ENCODE measurements around the gene NFAM1. TPM values are rescaled to one million over a fixed set of nuclear protein-coding genes. Genes with fewer than 3 reads are reported as not detected.

NFAM1 gene
- total and polyA plus RNA-seq, 3 donors from 2014 or later = 0.71 to 2.8 (median 1.2) TPM

DNA sequence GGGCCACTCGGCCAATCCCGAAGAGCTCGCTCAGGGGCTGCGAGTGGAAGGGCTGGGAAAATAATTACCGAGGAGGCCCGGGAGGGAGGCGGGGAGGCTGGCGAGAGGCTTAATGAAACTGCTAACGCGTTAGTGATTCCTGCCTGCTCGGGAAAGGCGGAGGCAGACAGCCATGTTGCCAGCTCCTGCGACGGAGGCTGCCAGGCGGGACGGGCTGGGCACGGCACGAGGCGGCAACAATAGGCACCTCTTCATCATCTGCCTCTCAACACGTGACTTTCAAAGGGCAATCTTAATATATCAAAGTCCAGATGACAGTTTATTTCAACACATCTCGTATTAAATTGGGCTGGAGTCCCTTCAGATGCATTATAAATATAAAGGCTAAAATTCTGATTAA lies 93.7 kb downstream of the NFAM1 start:
- H3K27ac ChIP-seq = no peak overlapping the region
- DNase-seq = no peak

GRCh38 chr22:42337356-42337755 lies 94.8 kb downstream of the NFAM1 start:
- no peak overlapping the region for H3K4me3 ChIP-seq
- intact Hi-C loops (cut with DNase I; ENCODE audit: low total_unique reads) = no loop called here
- H3K4me1 ChIP-seq = no peaks in the 10 kb centered on the region
- no peaks in the 10 kb centered on the region for H3K9me3 ChIP-seq
- no peaks in the 10 kb centered on the region for H3K27me3 ChIP-seq
- TF ChIP-seq, protein P1, sequence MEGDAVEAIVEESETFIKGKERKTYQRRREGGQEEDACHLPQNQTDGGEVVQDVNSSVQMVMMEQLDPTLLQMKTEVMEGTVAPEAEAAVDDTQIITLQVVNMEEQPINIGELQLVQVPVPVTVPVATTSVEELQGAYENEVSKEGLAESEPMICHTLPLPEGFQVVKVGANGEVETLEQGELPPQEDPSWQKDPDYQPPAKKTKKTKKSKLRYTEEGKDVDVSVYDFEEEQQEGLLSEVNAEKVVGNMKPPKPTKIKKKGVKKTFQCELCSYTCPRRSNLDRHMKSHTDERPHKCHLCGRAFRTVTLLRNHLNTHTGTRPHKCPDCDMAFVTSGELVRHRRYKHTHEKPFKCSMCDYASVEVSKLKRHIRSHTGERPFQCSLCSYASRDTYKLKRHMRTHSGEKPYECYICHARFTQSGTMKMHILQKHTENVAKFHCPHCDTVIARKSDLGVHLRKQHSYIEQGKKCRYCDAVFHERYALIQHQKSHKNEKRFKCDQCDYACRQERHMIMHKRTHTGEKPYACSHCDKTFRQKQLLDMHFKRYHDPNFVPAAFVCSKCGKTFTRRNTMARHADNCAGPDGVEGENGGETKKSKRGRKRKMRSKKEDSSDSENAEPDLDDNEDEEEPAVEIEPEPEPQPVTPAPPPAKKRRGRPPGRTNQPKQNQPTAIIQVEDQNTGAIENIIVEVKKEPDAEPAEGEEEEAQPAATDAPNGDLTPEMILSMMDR (IDR thresholded peaks at IDR 0.05) = no peak
- no peak for TF ChIP-seq POLR2A (IDR thresholded peaks at IDR 0.05)
- no peak overlapping the region for H3K27ac ChIP-seq
- H3K36me3 ChIP-seq (ENCODE audit: low read depth, missing control alignments) = no peaks in the 10 kb centered on the region
- DNase-seq = no peak

More for the DNA sequence above, 93.7 kb downstream of the NFAM1 start:
- H3K4me1 ChIP-seq = no peaks in the 10 kb centered on the region
- no peaks in the 10 kb centered on the region for H3K27me3 ChIP-seq
- H3K4me3 ChIP-seq = no peak overlapping the region
- no peaks in the 10 kb centered on the region for H3K9me3 ChIP-seq
- no peaks in the 10 kb centered on the region for H3K36me3 ChIP-seq (ENCODE audit: low read depth, missing control alignments)
- intact Hi-C loops (cut with DNase I; ENCODE audit: low total_unique reads) = no loop called here
- no peak for TF ChIP-seq POLR2A (IDR thresholded peaks at IDR 0.05)
- TF ChIP-seq, protein P1 (IDR thresholded peaks at IDR 0.05) = no peak
- WGBS, 2 donors = 72 to 91% methylated on average over 19 to 21 of the region's 21 CpGs

DNA sequence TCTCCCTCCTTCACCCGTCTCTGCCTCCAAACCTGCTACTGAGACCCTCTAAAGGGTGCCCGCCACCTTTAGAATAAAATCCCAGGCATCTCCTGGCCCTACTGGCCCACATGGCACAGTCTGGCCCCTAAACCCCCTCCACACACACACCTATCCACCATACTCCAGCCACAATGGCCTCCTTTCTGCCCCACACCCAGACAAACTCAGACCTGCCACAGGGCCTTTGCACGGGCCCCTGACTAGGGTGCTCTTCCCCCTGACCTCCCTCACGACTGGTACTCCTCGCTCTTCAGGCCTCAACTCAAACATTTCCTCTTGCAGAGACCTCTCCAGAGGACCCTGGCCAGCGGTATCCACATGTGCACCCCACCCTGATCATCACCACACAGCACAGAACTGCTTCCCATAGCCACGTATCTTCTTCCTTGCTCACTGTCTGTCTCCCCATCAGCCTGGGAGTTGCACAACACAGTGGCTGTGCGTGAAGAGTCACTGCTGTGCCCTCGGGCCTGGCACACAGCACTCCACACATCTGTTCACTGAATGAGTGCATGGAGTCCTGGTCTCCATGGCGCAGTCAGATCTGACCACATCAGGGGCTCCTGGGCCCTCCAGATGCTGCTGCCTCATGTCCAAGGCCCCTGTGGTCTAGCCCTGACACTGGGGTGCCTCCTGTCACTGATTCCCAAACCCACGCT lies 95.5 kb downstream of the NFAM1 start:
- Histone ChIP-seq H3K9me3 (no peaks in the 10 kb centered on the region), H3K4me1 (no peaks in the 10 kb centered on the region), H3K4me3 (no peak overlapping the region), H3K36me3 (ENCODE audit: low read depth, missing control alignments) (no peaks in the 10 kb centered on the region), H3K27me3 (no peaks in the 10 kb centered on the region), H3K27ac (no peak overlapping the region)
- WGBS, 2 donors = 84 to 93% methylated on average over 11 of the region's 11 CpGs
- intact Hi-C loops (cut with DNase I; ENCODE audit: low total_unique reads) = no loop called here
- DNase-seq = no peak
- no peak for TF ChIP-seq POLR2A (IDR thresholded peaks at IDR 0.05)
- TF ChIP-seq, protein P1 (IDR thresholded peaks at IDR 0.05) = no peak

GRCh38 chr22:42335839-42336378 lies 96.3 kb downstream of the NFAM1 start:
- WGBS, 2 donors = 69 to 86% methylated on average over 8 to 11 of the region's 11 CpGs
- intact Hi-C loops (cut with DNase I; ENCODE audit: low total_unique reads) = no loop called here
- no peak for DNase-seq
- H3K27me3 ChIP-seq = no peaks in the 10 kb centered on the region
- no peaks in the 10 kb centered on the region for H3K9me3 ChIP-seq
- no peaks in the 10 kb centered on the region for H3K36me3 ChIP-seq (ENCODE audit: low read depth, missing control alignments)
- H3K4me3 ChIP-seq = no peak overlapping the region
- TF ChIP-seq POLR2A (IDR thresholded peaks at IDR 0.05) = no peak
- TF ChIP-seq, protein P1 (IDR thresholded peaks at IDR 0.05) = no peak
- no peaks in the 10 kb centered on the region for H3K4me1 ChIP-seq
- no peak overlapping the region for H3K27ac ChIP-seq
